IMR-90 (cell line): Measurements from ENCODE around the gene CD79A. TPM values are rescaled to one million over a fixed set of nuclear protein-coding genes. Genes with fewer than 3 reads are reported as not detected.

ENCODE experiments used
- ATAC-seq: fragments of 200-7000 bp; cut with Tn5 transposase; 2 replicates; pipeline ENCODE4 v1.9.1; 2020; ENCODE audit warnings: low read depth, mild to moderate bottlenecking, moderate library complexity
- BruUV-seq: library from RNA; stranded (reverse); fragments of 400-500 nt; replicated peaks from 2 replicates; lab custom pipeline; 2021; lab: Mats Ljungman, UMichigan
- CTCF ChIA-PET: fragments of 300-600 bp; formaldehyde crosslinking; extraction: SDS; loops from one replicate; lab custom pipeline; 2021; ENCODE audit warnings: antibody characterized with exemption; lab: Yijun Ruan, JAX
- POLR2A ChIA-PET: fragments of 300-600 bp; sonication (Branson Sonifier 250); formaldehyde crosslinking; loops from one replicate; lab custom pipeline; 2022; ENCODE audit warnings: antibody characterized with exemption; ENCODE audit not compliant: unreplicated experiment; lab: Charles Lee
- DNase-seq: peaks from one replicate; pipeline ENCODE4 v3.0.0; 2013
- H2AFZ ChIP-seq: replicated peaks from 2 replicates; pipeline ENCODE3; 2013; ENCODE audit warnings: low read length, mild to moderate bottlenecking; ENCODE audit not compliant: poor library complexity
- H2AK5ac ChIP-seq: 2 replicates; pipeline ENCODE4 v1.6.1; 2013; ENCODE audit warnings: low read depth, low read length, inconsistent platforms
- H2AK9ac ChIP-seq: replicated peaks from 2 replicates; pipeline ENCODE3; 2013; ENCODE audit warnings: mild to moderate bottlenecking, low read depth, low read length, moderate library complexity; ENCODE audit not compliant: poor library complexity
- H2BK120ac ChIP-seq: 2 replicates; pipeline ENCODE4 v1.6.1; 2013; ENCODE audit warnings: low read depth, low read length, inconsistent platforms
- H2BK15ac ChIP-seq: 3 replicates; pipeline ENCODE4 v1.6.1; 2013; ENCODE audit warnings: low read depth, low read length, inconsistent platforms
- H2BK20ac ChIP-seq: 2 replicates; pipeline ENCODE4 v1.6.1; 2013; ENCODE audit warnings: low read depth, mild to moderate bottlenecking, inconsistent platforms, low read length, moderate library complexity
- H2BK5ac ChIP-seq: 2 replicates; pipeline ENCODE4 v1.6.1; 2013; ENCODE audit warnings: mild to moderate bottlenecking, low read depth, low read length, inconsistent platforms; ENCODE audit not compliant: poor library complexity, severe bottlenecking
- H3K14ac ChIP-seq: replicated peaks from 2 replicates; pipeline ENCODE4 v1.6.1; 2013; ENCODE audit warnings: low read depth, low read length, inconsistent platforms
- H3K18ac ChIP-seq: 2 replicates; pipeline ENCODE4 v1.6.1; 2013; ENCODE audit warnings: low read depth, low read length, control low read depth
- H3K23ac ChIP-seq: 2 replicates; pipeline ENCODE4 v1.6.1; 2013; ENCODE audit warnings: low read depth, low read length, inconsistent platforms
- H3K27ac ChIP-seq: 2 replicates; pipeline ENCODE4 v1.5.1; 2013; ENCODE audit warnings: mild to moderate bottlenecking, control low read depth, low read length; ENCODE audit not compliant: insufficient read depth
- H3K27me3 ChIP-seq: 2 replicates; pipeline ENCODE4 v1.6.1; 2013; ENCODE audit warnings: low read length; ENCODE audit not compliant: control insufficient read depth, insufficient read depth
- H3K36me3 ChIP-seq: 2 replicates; pipeline ENCODE4 v1.6.1; 2013; ENCODE audit warnings: low read length, mixed read lengths; ENCODE audit not compliant: control insufficient read depth, insufficient read depth
- H3K4ac ChIP-seq: 2 replicates; pipeline ENCODE4 v1.6.1; 2013; ENCODE audit warnings: low read depth, low read length, inconsistent platforms
- H3K4me1 ChIP-seq: 2 replicates; pipeline ENCODE4 v1.6.1; 2013; ENCODE audit warnings: low read length, mixed read lengths; ENCODE audit not compliant: control insufficient read depth, insufficient read depth
- H3K4me2 ChIP-seq: 2 replicates; pipeline ENCODE4 v1.6.1; 2013; ENCODE audit warnings: low read depth, mild to moderate bottlenecking, control low read depth, low read length, moderate library complexity
- H3K4me3 ChIP-seq: 2 replicates; pipeline ENCODE4 v1.5.1; 2013; ENCODE audit warnings: low read depth, mild to moderate bottlenecking, control low read depth, low read length, moderate library complexity; ENCODE audit not compliant: insufficient read depth
- H3K56ac ChIP-seq: 2 replicates; pipeline ENCODE4 v1.6.1; 2013; ENCODE audit warnings: low read length, inconsistent platforms; ENCODE audit not compliant: insufficient read depth; ENCODE audit errors: extremely low read depth
- H3K79me1 ChIP-seq, 2 experiments: 2 replicates each; pipeline ENCODE4 v1.6.1; 2013; ENCODE audit warnings: low read length in 2 of 2, inconsistent platforms in 1 of 2, low read depth in 1 of 2
- H3K9ac ChIP-seq: 2 replicates; pipeline ENCODE4 v1.6.1; 2013; ENCODE audit warnings: low read depth, low read length, control low read depth
- H3K9me1 ChIP-seq: 2 replicates; pipeline ENCODE4 v1.6.1; 2013; ENCODE audit warnings: low read length, inconsistent platforms; ENCODE audit not compliant: insufficient read depth
- H3K9me3 ChIP-seq: 2 replicates; pipeline ENCODE4 v1.6.1; 2013; ENCODE audit warnings: low read length; ENCODE audit not compliant: control insufficient read depth, insufficient read depth
- H4K20me1 ChIP-seq: 2 replicates; pipeline ENCODE4 v1.6.1; 2013; ENCODE audit warnings: low read length, inconsistent platforms; ENCODE audit not compliant: insufficient read depth
- H4K5ac ChIP-seq: 2 replicates; pipeline ENCODE4 v1.6.1; 2013; ENCODE audit warnings: mild to moderate bottlenecking, low read depth, low read length, control low read depth
- H4K8ac ChIP-seq, 2 experiments: 2 replicates each; pipeline ENCODE4 v1.6.1; 2013; ENCODE audit warnings: low read depth in 2 of 2, low read length in 2 of 2, control low read depth in 1 of 2, inconsistent platforms in 1 of 2
- H4K91ac ChIP-seq: 2 replicates; pipeline ENCODE4 v1.6.1; 2013; ENCODE audit warnings: low read depth, low read length, inconsistent platforms; ENCODE audit not compliant: insufficient read depth
- BHLHE40 ChIP-seq: fragments of 150-350 bp; IDR thresholded peaks from 2 replicates; pipeline ENCODE4 v1.6.1; 2016; ENCODE audit warnings: mild to moderate bottlenecking, low read depth, low read length
- CEBPB ChIP-seq: IDR thresholded peaks from 2 replicates; pipeline ENCODE4 v1.6.1; 2012; ENCODE audit warnings: low read depth, low read length, improper control_type of control experiment
- CHD1 ChIP-seq: IDR thresholded peaks from 2 replicates; pipeline ENCODE4 v1.6.1; 2012; ENCODE audit warnings: low read depth, low read length, improper control_type of control experiment
- CTCF ChIP-seq: conservative IDR thresholded peaks from 2 replicates; pipeline ENCODE4 v1.5.1; 2012; ENCODE audit warnings: mild to moderate bottlenecking, low read depth, low read length, improper control_type of control experiment
- FOS ChIP-seq: fragments of 150-350 bp; IDR thresholded peaks from 2 replicates; pipeline ENCODE4 v1.6.1; 2016; ENCODE audit warnings: low read depth, low read length
- MAFK ChIP-seq: IDR thresholded peaks from 2 replicates; pipeline ENCODE4 v1.6.1; 2012; ENCODE audit warnings: low read depth, low read length, improper control_type of control experiment
- MAZ ChIP-seq: IDR thresholded peaks from 2 replicates; pipeline ENCODE4 v1.6.1; 2012; ENCODE audit warnings: low read depth, mild to moderate bottlenecking, low read length, improper control_type of control experiment, moderate library complexity, borderline replicate concordance
- MXI1 ChIP-seq: IDR thresholded peaks from 2 replicates; pipeline ENCODE4 v1.6.1; 2012; ENCODE audit warnings: low read depth, mild to moderate bottlenecking, low read length, moderate library complexity, borderline replicate concordance
- NFE2L2 ChIP-seq: fragments of 150-350 bp; IDR thresholded peaks from 2 replicates; pipeline ENCODE4 v1.6.1; 2016; ENCODE audit warnings: low read depth, mild to moderate bottlenecking, low read length
- POLR2A ChIP-seq: IDR thresholded peaks from 2 replicates; pipeline ENCODE4 v1.6.1; 2012; ENCODE audit warnings: mild to moderate bottlenecking, low read depth, low read length
- RAD21 ChIP-seq: IDR thresholded peaks from 2 replicates; pipeline ENCODE4 v1.6.1; 2012; ENCODE audit warnings: low read length, improper control_type of control experiment
- RCOR1 ChIP-seq: IDR thresholded peaks from 2 replicates; pipeline ENCODE4 v1.6.1; 2012; ENCODE audit warnings: mild to moderate bottlenecking, low read length, improper control_type of control experiment; ENCODE audit not compliant: insufficient replicate concordance
- RFX5 ChIP-seq: IDR thresholded peaks from 2 replicates; pipeline ENCODE4 v1.8.0; 2012; ENCODE audit warnings: low read depth, mild to moderate bottlenecking, low read length, moderate library complexity
- SMC3 ChIP-seq: fragments of 150-350 bp; IDR thresholded peaks from 2 replicates; pipeline ENCODE4 v1.6.1; 2016; ENCODE audit warnings: low read depth, mild to moderate bottlenecking, antibody characterized with exemption, low read length, moderate library complexity
- USF2 ChIP-seq: fragments of 150-350 bp; IDR thresholded peaks from 2 replicates; pipeline ENCODE4 v1.6.1; 2017; ENCODE audit warnings: mild to moderate bottlenecking, antibody characterized with exemption, low read length, low read depth
- WGBS, 2 experiments: methylation state at CpG; one replicate each; pipeline versions ENCODE4 v1.1.5 to v1.1.7; 2013; ENCODE audit warnings: missing lambda C conversion rate in 2 of 2; ENCODE audit not compliant: insufficient read length in 1 of 2; ENCODE audit errors: extremely low coverage in 2 of 2; 5-methylcytosine and 5-hydroxymethylcytosine counted together
- dilution Hi-C: fragments of 300-500 bp; cut with HindIII; formaldehyde crosslinking; loops from one replicate; pipeline ENCODE4 v1.14.3; 2018; ENCODE audit warnings: low sequenced_read_pairs; ENCODE audit not compliant: unreplicated experiment
- in situ Hi-C: fragments of 300-500 bp; cut with MboI; formaldehyde crosslinking; loops from 3 replicates; pipeline ENCODE4 v1.14.3; 2019; ENCODE audit warnings: low sequenced_read_pairs, inconsistent platforms, mixed read lengths
- intact Hi-C: fragments of 100-400 bp; cut with micrococcal nuclease; formaldehyde crosslinking; loops from 2 replicates; pipeline ENCODE4 v1.10.0; 2022
- polyA plus RNA-seq, 3 experiments: library from polyadenylated mRNA; depleted of rRNA; stranded (reverse); fragments of >200 nt; gene quantifications; 2 replicates each; pipeline ENCODE4 v1.2.3, GENCODE V29; 2012; ENCODE audit warnings: low replicate concordance in 1 of 3
- total RNA-seq: library from RNA; depleted of rRNA; stranded (reverse); fragments of >200 nt; gene quantifications from 2 replicates; pipeline ENCODE4 v1.2.3, GENCODE V29; 2012

The CD79A gene
- total and polyA plus RNA-seq, 2 of the 4 experiments (the other 2 are of a cell fraction): 0.19 TPM; not detected in 1

GRCh38 chr19:41924151-41925145 lies 47.4 kb downstream of the CD79A start:
- in situ Hi-C loops: no loop called here
- no peak for TF ChIP-seq RAD21
- TF ChIP-seq BHLHE40: no peak
- no peak for TF ChIP-seq MAFK
- no peak for TF ChIP-seq SMC3
- TF ChIP-seq CHD1: no peak
- TF ChIP-seq NFE2L2: no peak
- no peak for TF ChIP-seq RFX5
- no peak for TF ChIP-seq RCOR1
- no peak for TF ChIP-seq USF2
- TF ChIP-seq MAZ: no peak
- no peak for TF ChIP-seq POLR2A
- no peak for TF ChIP-seq MXI1
- no peak for TF ChIP-seq CEBPB
- TF ChIP-seq CTCF: no peak
- TF ChIP-seq FOS: no peak
- Histone ChIP-seq H3K79me1 (no peaks in the 10 kb centered on the region), H4K8ac (no peak overlapping the region), H3K4me2 (no peak overlapping the region), H3K36me3 (no peaks in the 10 kb centered on the region), H3K4me1 (peaks cover 5% of the 10 kb centered on the region), H3K9me3 (peaks cover 3% of the 10 kb centered on the region; the same call in 1 of the 2 replicates), H4K91ac (no peak overlapping the region), H4K20me1 (peaks cover 33% of the 10 kb centered on the region), H3K18ac (no peak overlapping the region), H4K5ac (no peak overlapping the region), H3K56ac (no peak overlapping the region), H3K9me1 (peaks cover 9% of the 10 kb centered on the region), H2BK5ac (no peak overlapping the region), H3K27ac (no peak overlapping the region), H3K4me3 (no peak overlapping the region), H2BK20ac (no peak overlapping the region), H2AFZ (no peak overlapping the region), H2BK15ac (no peak overlapping the region), H3K27me3 (peaks cover 82% of the 10 kb centered on the region), H2AK5ac (no peak overlapping the region), H2BK120ac (no peak overlapping the region), H2AK9ac (no peak overlapping the region), H3K4ac (no peak overlapping the region), H3K23ac (no peak overlapping the region), H3K9ac (no peak overlapping the region), H3K14ac (no peak overlapping the region)
- ATAC-seq (no peak), DNase-seq (no peak)
- BruUV-seq: no TSS peak
- dilution Hi-C loops: no loop called here
- ChIA-PET POLR2A (no interaction called here), CTCF (interaction anchor here (1.0 kb wide), 1 partner anchor 110 kb away, joined by 4 read pairs; no protein-coding TSS in a partner anchor)
- WGBS, 2 experiments: 42% methylated on average over 8 of the region's 13 CpGs; no CpG with 5 or more reads in 1 of the 2 experiments
- intact Hi-C loops: no loop called here
